ENCODE measurements around the gene B4GALNT2.

DNA sequence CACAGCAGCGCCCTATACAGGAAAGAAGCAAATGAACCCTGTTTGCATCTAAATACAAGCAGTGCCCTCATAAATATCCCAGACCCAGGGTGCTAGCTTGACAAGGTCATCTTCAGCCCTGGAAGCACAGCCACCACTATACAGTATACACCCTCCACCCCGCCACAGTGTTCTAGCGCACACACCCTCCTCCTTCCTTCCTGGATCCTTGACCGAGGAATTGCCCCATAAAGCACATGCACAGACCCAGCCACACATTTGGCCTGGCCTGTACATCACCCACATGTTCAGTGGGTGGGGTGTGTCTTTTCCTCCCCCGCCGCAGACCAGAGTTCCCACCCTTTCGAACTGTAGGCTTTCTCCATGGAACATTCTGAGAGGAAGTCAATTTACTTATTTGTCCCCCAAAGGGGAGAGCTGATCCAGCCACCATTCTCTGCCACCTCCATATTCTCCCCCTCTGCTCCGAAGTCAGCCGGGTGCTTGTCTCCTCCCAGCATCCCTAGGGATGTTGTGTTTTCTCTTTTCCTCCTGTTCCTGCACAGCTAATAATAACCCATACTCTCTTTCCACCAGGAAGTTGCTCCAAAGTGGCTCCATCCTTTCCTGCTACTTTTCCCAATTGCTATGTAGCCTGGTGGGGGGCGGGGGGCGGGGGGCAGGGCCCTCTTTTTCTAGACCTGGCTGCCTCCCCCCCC lies 84.5 kb downstream of the B4GALNT2 start:
- TF ChIP-seq, protein P1, sequence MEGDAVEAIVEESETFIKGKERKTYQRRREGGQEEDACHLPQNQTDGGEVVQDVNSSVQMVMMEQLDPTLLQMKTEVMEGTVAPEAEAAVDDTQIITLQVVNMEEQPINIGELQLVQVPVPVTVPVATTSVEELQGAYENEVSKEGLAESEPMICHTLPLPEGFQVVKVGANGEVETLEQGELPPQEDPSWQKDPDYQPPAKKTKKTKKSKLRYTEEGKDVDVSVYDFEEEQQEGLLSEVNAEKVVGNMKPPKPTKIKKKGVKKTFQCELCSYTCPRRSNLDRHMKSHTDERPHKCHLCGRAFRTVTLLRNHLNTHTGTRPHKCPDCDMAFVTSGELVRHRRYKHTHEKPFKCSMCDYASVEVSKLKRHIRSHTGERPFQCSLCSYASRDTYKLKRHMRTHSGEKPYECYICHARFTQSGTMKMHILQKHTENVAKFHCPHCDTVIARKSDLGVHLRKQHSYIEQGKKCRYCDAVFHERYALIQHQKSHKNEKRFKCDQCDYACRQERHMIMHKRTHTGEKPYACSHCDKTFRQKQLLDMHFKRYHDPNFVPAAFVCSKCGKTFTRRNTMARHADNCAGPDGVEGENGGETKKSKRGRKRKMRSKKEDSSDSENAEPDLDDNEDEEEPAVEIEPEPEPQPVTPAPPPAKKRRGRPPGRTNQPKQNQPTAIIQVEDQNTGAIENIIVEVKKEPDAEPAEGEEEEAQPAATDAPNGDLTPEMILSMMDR (conservative IDR thresholded peaks at IDR 0.05; ENCODE audit: low read depth, low read length), result no peak
- TF ChIP-seq EZH2phosphoT487 (IDR thresholded peaks at IDR 0.05; ENCODE audit: borderline replicate concordance, low read length), result no peak

Measured in PC-3 (cell line).